ENCODE data around the gene ABLIM2. TPM values are rescaled to one million over a fixed set of nuclear protein-coding genes. Genes with fewer than 3 reads are reported as not detected.

Gene ABLIM2
- total and polyA plus RNA-seq, 2 of the 4 experiments (the other 2 are of a cell fraction): under 0.01 to 0.10 TPM

- Histone ChIP-seq H3K18ac (ENCODE audit: low read depth, low read length) (no peak overlapping the region), H3K4me1 (ENCODE audit: control insufficient read depth, insufficient read depth, low read length) (no peaks in the 10 kb centered on the region), H4K91ac (ENCODE audit: insufficient read depth, low read depth, low read length) (no peak overlapping the region), H3K36me3 (ENCODE audit: control insufficient read depth, insufficient read depth, low read length) (no peaks in the 10 kb centered on the region), H4K8ac (ENCODE audit: low read depth in 2 of 2, low read length in 2 of 2) (no peak overlapping the region), H3K4ac (ENCODE audit: low read depth, low read length) (no peak overlapping the region), H3K9me1 (ENCODE audit: insufficient read depth, low read length) (no peaks in the 10 kb centered on the region), H3K27me3 (ENCODE audit: control insufficient read depth, insufficient read depth, low read length) (peaks cover 32% of the 10 kb centered on the region), H3K4me2 (ENCODE audit: low read depth, low read length) (no peak overlapping the region), H3K14ac (replicated peaks; ENCODE audit: low read depth, low read length) (no peak overlapping the region), H2BK120ac (ENCODE audit: low read depth, low read length) (no peak overlapping the region), H2AK5ac (ENCODE audit: low read depth, low read length) (no peak overlapping the region), H2BK20ac (ENCODE audit: low read depth, low read length) (no peak overlapping the region), H3K56ac (ENCODE audit: extremely low read depth, insufficient read depth, low read length) (no peak overlapping the region), H3K4me3 (ENCODE audit: insufficient read depth, low read depth, low read length) (no peak overlapping the region), H3K9ac (ENCODE audit: low read depth, low read length) (no peak overlapping the region), H3K9me3 (ENCODE audit: control insufficient read depth, insufficient read depth, low read length) (peaks cover 7% of the 10 kb centered on the region), H4K20me1 (ENCODE audit: insufficient read depth, low read length) (no peaks in the 10 kb centered on the region), H2AK9ac (replicated peaks; ENCODE audit: low read depth, low read length, poor library complexity) (no peak overlapping the region), H3K79me1 (ENCODE audit: low read depth in 1 of 2, low read length in 2 of 2) (no peaks in the 10 kb centered on the region), H2BK5ac (ENCODE audit: low read depth, low read length, poor library complexity, severe bottlenecking) (no peak overlapping the region), H3K27ac (ENCODE audit: insufficient read depth, low read length) (no peak overlapping the region), H3K23ac (ENCODE audit: low read depth, low read length) (no peak overlapping the region), H4K5ac (ENCODE audit: low read depth, low read length) (no peak overlapping the region), H2BK15ac (ENCODE audit: low read depth, low read length) (no peak overlapping the region), H2AFZ (replicated peaks; ENCODE audit: low read length, poor library complexity) (no peak overlapping the region)
- BruUV-seq (replicated peaks): no TSS peak
- ChIA-PET POLR2A (ENCODE audit: unreplicated experiment) (no interaction called here), CTCF (no interaction called here)
- TF ChIP-seq RCOR1 (IDR thresholded peaks at IDR 0.05; ENCODE audit: insufficient replicate concordance, low read length) (no peak), FOS (IDR thresholded peaks at IDR 0.05; ENCODE audit: low read depth, low read length) (no peak), SMC3 (IDR thresholded peaks at IDR 0.05; ENCODE audit: low read depth, low read length) (no peak), RFX5 (IDR thresholded peaks at IDR 0.05; ENCODE audit: low read depth, low read length) (no peak), CEBPB (IDR thresholded peaks at IDR 0.05; ENCODE audit: low read depth, low read length) (no peak), NFE2L2 (IDR thresholded peaks at IDR 0.05; ENCODE audit: low read depth, low read length) (no peak), ELK1 (IDR thresholded peaks at IDR 0.05; ENCODE audit: borderline replicate concordance, low read depth, low read length) (no peak), CTCF (conservative IDR thresholded peaks at IDR 0.05; ENCODE audit: low read depth, low read length) (no peak), BHLHE40 (IDR thresholded peaks at IDR 0.05; ENCODE audit: low read depth, low read length) (no peak)
- no peak for ATAC-seq (ENCODE audit: low read depth)
- no peak for DNase-seq
- 75% methylated on average over 1 of the region's 23 CpGs; no CpG with 5 or more reads in 1 of the 2 experiments for WGBS, 2 experiments (ENCODE audit: extremely low coverage in 2 of 2, insufficient read length in 1 of 2)
- dilution Hi-C loops (cut with HindIII; ENCODE audit: low sequenced_read_pairs, unreplicated experiment): no loop called here
- intact Hi-C loops (cut with micrococcal nuclease): no loop called here
- in situ Hi-C loops (cut with MboI; ENCODE audit: low sequenced_read_pairs): no loop called here
These were observed 61.5 kb downstream of the ABLIM2 start for GRCh38 chr4:8097141-8097541.
